ENCODE data around the gene HIBCH.
A peak's percentile ranks its signal among the peaks of the same experiment; 100 is the strongest.
"Not testable (repeated sequence)": the region's sequence is repeated elsewhere in the genome, so short reads cannot be mapped to it uniquely, and the experiment has no call there.

Gene HIBCH

DNA sequence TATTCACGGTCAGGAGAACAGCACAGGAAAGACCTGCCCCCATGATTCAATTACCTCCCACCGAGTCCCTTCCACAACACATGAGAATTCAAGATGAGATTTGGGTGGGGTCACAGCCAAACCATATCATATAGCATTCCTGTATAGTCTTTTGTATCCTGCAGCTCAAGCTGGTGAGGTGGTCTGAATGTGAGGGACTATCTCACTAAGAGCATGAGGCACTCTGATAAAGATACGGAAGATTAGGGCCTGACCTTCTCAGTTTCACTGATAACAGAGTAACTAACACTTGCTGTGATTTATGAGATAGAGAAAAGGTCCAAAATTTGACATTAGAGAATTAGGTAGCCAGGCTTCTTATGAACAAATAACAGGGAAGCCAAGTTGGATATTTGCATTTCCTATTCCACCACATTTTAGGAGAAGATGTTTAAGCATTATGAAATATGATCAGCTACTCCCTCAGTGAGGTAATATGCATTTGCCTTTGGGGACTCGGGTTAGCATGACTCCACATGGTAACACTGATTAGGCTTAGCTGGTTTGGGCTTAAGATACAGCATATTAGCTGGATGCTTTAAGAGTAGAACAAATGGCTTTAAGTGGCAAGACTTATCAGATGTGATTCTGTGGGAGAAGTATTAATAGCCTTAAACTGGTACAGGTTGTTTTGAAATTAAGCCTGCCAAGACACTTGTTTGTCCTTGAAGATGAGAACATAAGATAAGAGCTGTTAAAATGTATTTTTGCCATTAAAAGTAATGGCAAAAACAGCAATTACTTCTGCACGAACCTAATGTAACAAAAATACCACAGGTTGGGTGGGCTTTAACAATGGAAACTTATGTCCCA is 150.2 kb downstream of the HIBCH start:
- Histone ChIP-seq H3K27ac (ENCODE audit: low read depth in 2 of 2, low read length in 2 of 2) (no peak overlapping the region), H3K27me3 (ENCODE audit: control insufficient read depth in 2 of 2, insufficient read depth in 2 of 2, low read length in 2 of 2) (no peaks in the 10 kb centered on the region)

DNA sequence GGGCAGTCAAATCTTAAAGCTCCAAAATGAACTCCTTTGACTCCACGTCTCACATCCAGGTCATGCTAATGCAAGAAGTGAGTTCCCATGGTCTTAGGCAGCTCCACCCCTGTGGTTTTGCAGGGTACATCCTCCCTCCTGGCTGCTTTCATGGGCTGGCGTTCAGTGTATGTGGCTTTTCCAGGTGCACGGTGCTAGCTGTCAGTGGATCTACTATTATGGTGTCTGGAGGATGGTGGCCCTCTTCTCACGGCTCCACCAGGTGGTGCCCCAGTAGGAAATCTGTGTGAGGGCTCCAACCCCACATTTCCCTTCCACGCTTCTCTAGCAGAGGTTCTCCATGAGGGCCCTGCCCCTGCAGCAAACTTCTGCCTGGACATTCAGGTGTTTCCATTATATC is 151.9 kb downstream of the HIBCH start:
- no peak overlapping the region for H3K27ac ChIP-seq (ENCODE audit: low read depth in 2 of 2, low read length in 2 of 2)
- H3K36me3 ChIP-seq (ENCODE audit: control insufficient read depth in 2 of 2, insufficient read depth in 2 of 2, low read length in 2 of 2): no peaks in the 10 kb centered on the region
- peaks cover 4 to 12% of the 10 kb centered on the region in 2 donors for H3K4me1 ChIP-seq (ENCODE audit: control insufficient read depth in 2 of 2, insufficient read depth in 2 of 2, low read length in 2 of 2)
- no peak overlapping the region for H3K4me3 ChIP-seq (ENCODE audit: low read length in 2 of 2)
- no peak overlapping the region for H3K9ac ChIP-seq (ENCODE audit: low read depth in 1 of 2, low read length in 2 of 2)
- no peaks in the 10 kb centered on the region for H3K9me3 ChIP-seq (ENCODE audit: control insufficient read depth in 2 of 2, low read length in 2 of 2)
- H3K27me3 ChIP-seq (ENCODE audit: control insufficient read depth in 2 of 2, insufficient read depth in 2 of 2, low read length in 2 of 2): no peaks in the 10 kb centered on the region

More for the DNA sequence above, 150.2 kb downstream of the HIBCH start:
- Histone ChIP-seq H3K4me1 (ENCODE audit: control insufficient read depth in 2 of 2, insufficient read depth in 2 of 2, low read length in 2 of 2) (peaks cover 4 to 12% of the 10 kb centered on the region in 2 donors), H3K9me3 (ENCODE audit: control insufficient read depth in 2 of 2, low read length in 2 of 2) (no peaks in the 10 kb centered on the region), H3K4me3 (ENCODE audit: low read length in 2 of 2) (no peak overlapping the region), H3K36me3 (ENCODE audit: control insufficient read depth in 2 of 2, insufficient read depth in 2 of 2, low read length in 2 of 2) (no peaks in the 10 kb centered on the region), H3K9ac (ENCODE audit: low read depth in 1 of 2, low read length in 2 of 2) (no peak overlapping the region)

DNA sequence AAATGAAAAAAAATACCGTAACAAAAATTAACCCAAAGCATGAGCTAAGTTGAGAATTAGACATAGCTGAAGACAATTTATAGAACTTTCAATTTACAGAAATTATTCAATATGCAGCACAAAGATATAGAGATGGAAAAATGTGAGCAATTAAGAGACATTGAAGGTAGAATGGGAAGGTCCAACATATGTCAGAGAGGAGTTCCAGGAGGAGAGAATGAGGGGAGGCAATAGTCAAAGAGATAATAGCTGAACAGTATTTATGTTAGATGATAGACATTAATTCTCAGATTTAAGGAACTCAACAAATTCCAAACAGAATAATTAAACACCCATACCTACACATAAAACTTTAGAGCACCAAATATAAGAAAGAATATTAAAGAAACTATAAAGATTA is 154.1 kb downstream of the HIBCH start:
- H3K9me3 ChIP-seq (ENCODE audit: control insufficient read depth in 2 of 2, low read length in 2 of 2): no peaks in the 10 kb centered on the region
- H3K36me3 ChIP-seq (ENCODE audit: control insufficient read depth in 2 of 2, insufficient read depth in 2 of 2, low read length in 2 of 2): no peaks in the 10 kb centered on the region
- peaks cover 0 to 5% of the 10 kb centered on the region in 2 donors for H3K4me1 ChIP-seq (ENCODE audit: control insufficient read depth in 2 of 2, insufficient read depth in 2 of 2, low read length in 2 of 2)
- H3K9ac ChIP-seq (ENCODE audit: low read depth in 1 of 2, low read length in 2 of 2): no peak overlapping the region
- H3K27me3 ChIP-seq (ENCODE audit: control insufficient read depth in 2 of 2, insufficient read depth in 2 of 2, low read length in 2 of 2): no peaks in the 10 kb centered on the region
- H3K27ac ChIP-seq (ENCODE audit: low read depth in 2 of 2, low read length in 2 of 2): no peak overlapping the region
- no peak overlapping the region for H3K4me3 ChIP-seq (ENCODE audit: low read length in 2 of 2)

DNA sequence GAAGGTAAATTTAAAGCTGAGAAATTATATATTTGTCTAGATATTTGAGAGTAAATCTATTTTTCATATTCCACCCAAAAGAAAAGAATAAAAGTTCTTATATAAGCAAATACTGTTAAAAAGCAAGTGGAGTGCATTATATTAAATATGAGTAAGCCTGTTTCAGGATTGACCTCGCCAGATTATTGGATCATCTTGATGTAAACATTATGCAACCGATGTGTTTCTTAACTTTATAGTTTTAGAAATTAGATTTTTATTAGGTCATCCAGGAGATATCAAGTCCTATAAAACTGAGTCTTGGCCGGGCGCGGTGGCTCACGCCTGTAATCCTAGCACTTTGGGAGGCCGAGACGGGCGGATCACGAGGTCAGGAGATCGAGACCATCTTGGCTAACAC is 156.8 kb downstream of the HIBCH start:
- Histone ChIP-seq H3K27ac (ENCODE audit: low read depth in 2 of 2, low read length in 2 of 2) (no peak overlapping the region), H3K4me3 (ENCODE audit: low read length in 2 of 2) (no peak overlapping the region), H3K9ac (ENCODE audit: low read depth in 1 of 2, low read length in 2 of 2) (no peak overlapping the region), H3K36me3 (ENCODE audit: control insufficient read depth in 2 of 2, insufficient read depth in 2 of 2, low read length in 2 of 2) (no peaks in the 10 kb centered on the region), H3K9me3 (ENCODE audit: control insufficient read depth in 2 of 2, low read length in 2 of 2) (no peaks in the 10 kb centered on the region), H3K4me1 (ENCODE audit: control insufficient read depth in 2 of 2, insufficient read depth in 2 of 2, low read length in 2 of 2) (peaks cover 5 to 16% of the 10 kb centered on the region in 2 donors), H3K27me3 (ENCODE audit: control insufficient read depth in 2 of 2, insufficient read depth in 2 of 2, low read length in 2 of 2) (no peaks in the 10 kb centered on the region)

DNA sequence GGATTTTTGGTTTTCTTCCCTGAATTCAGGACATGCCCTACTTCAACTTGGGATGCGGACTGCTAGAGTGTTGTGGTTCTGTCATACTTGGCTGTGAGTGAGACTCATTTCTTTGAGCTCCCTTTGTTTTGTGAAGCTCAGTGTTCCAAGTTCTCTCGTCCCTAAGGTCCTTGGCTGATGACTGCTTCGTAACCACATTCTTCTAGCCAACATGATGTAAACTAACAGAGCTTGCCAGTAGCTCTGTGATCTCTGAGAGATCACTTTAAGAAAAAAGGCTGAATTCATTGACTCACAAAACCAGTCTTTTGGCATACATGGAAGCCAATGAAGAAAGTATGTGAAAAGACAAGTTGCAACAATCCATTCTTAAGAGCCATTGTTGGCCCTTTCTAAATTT is 160.2 kb downstream of the HIBCH start:
- no peaks in the 10 kb centered on the region for H3K36me3 ChIP-seq (ENCODE audit: control insufficient read depth in 2 of 2, insufficient read depth in 2 of 2, low read length in 2 of 2)
- H3K27ac ChIP-seq (ENCODE audit: low read depth in 2 of 2, low read length in 2 of 2): peak overlapping the region; percentile 60 to 64

DNA sequence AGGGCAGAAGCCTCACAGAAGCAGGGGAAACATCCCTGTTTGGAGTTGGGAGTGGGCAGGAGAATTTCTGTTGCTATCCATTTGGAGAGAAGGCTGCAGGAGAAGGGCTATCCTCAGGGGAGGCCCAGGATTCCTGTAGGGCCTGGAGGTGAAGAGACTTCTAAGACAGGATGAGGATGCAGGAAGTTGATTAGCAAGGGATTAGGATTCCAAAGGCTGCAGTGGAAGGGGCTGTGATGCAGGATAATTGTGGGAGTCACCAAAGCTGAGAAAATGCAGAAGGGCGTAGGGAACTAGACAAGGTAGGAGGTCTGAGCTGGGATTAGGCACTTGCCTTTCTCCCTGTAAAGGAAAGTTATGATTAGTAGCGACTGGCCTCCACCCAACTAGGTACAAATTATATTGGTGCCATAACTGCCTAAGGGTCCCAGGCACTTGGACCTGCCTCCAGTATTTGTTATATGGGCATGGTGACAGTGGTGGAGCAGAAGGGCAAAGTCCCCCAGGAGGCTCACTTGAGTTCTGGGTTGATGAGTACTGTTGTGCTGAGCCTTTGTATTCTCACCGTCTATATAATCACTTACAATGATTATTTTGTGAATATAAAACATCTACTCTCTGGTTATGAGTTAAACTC is 160.7 kb downstream of the HIBCH start:
- no peaks in the 10 kb centered on the region for H3K9me3 ChIP-seq (ENCODE audit: control insufficient read depth in 2 of 2, low read length in 2 of 2)
- H3K27ac ChIP-seq (ENCODE audit: low read depth in 2 of 2, low read length in 2 of 2): peak overlapping the region; percentile 53 to 64
- no peaks in the 10 kb centered on the region for H3K36me3 ChIP-seq (ENCODE audit: control insufficient read depth in 2 of 2, insufficient read depth in 2 of 2, low read length in 2 of 2)
- H3K27me3 ChIP-seq (ENCODE audit: control insufficient read depth in 2 of 2, insufficient read depth in 2 of 2, low read length in 2 of 2): no peaks in the 10 kb centered on the region
- H3K4me3 ChIP-seq (ENCODE audit: low read length in 2 of 2): no peak overlapping the region
- H3K4me1 ChIP-seq (ENCODE audit: control insufficient read depth in 2 of 2, insufficient read depth in 2 of 2, low read length in 2 of 2): peaks cover 5 to 16% of the 10 kb centered on the region in 2 donors
- H3K9ac ChIP-seq (ENCODE audit: low read depth in 1 of 2, low read length in 2 of 2): no peak overlapping the region

More for the DNA sequence above, 160.2 kb downstream of the HIBCH start:
- Histone ChIP-seq H3K9ac (ENCODE audit: low read depth in 1 of 2, low read length in 2 of 2) (no peak overlapping the region), H3K9me3 (ENCODE audit: control insufficient read depth in 2 of 2, low read length in 2 of 2) (no peaks in the 10 kb centered on the region), H3K4me3 (ENCODE audit: low read length in 2 of 2) (no peak overlapping the region), H3K4me1 (ENCODE audit: control insufficient read depth in 2 of 2, insufficient read depth in 2 of 2, low read length in 2 of 2) (peaks cover 5 to 16% of the 10 kb centered on the region in 2 donors), H3K27me3 (ENCODE audit: control insufficient read depth in 2 of 2, insufficient read depth in 2 of 2, low read length in 2 of 2) (no peaks in the 10 kb centered on the region)

DNA sequence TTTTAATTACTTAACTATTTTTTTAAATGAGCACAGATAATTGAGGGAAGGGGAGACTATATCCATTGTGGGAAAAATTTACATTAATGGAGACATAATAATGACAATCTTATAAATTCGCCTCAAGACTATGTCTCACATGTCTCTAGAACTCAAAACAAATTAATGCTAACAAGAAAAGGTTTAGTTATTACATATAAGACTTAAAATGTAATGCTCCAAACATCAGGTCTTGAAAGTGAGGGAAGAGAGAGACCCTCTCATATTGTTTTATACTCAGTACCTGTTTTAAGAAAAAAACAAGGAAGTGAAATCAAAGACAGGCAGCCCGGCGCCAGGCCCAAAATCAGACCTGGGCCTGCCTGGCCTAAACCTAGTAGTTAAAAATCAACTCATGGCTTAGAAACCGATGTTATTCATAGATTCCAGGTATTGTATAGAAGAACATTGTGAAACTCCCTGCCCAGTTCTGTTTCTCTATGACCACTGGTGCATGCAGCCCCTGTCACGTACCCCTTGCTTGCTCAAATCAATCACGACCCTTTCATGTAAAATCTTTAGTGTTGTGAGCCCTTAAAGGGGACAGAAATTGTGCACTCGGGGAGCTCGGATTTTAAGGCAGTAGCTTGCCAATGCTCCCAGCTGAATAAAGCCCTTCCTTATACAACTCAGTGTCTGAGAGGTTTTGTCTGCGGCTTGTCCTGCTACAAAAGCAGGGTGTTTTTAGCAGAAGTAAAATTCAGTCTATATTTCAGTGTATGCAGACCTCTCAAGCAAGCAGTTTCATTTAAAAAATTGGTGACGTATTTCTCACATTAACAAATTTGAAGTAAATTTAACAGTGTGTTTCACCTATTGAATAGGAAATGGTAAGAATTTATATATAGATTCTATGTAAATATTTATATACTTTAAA is 161.8 kb downstream of the HIBCH start:
- H3K9ac ChIP-seq (ENCODE audit: low read depth in 1 of 2, low read length in 2 of 2); H3K9me3 ChIP-seq (ENCODE audit: control insufficient read depth in 2 of 2, low read length in 2 of 2); H3K4me3 ChIP-seq (ENCODE audit: low read length in 2 of 2); H3K27ac ChIP-seq (ENCODE audit: low read depth in 2 of 2, low read length in 2 of 2); H3K36me3 ChIP-seq (ENCODE audit: control insufficient read depth in 2 of 2, insufficient read depth in 2 of 2, low read length in 2 of 2); H3K27me3 ChIP-seq (ENCODE audit: control insufficient read depth in 2 of 2, insufficient read depth in 2 of 2, low read length in 2 of 2): not testable (repeated sequence)
- H3K4me1 ChIP-seq (ENCODE audit: control insufficient read depth in 2 of 2, insufficient read depth in 2 of 2, low read length in 2 of 2): peaks cover 5 to 16% of the 10 kb centered on the region in 2 donors

DNA sequence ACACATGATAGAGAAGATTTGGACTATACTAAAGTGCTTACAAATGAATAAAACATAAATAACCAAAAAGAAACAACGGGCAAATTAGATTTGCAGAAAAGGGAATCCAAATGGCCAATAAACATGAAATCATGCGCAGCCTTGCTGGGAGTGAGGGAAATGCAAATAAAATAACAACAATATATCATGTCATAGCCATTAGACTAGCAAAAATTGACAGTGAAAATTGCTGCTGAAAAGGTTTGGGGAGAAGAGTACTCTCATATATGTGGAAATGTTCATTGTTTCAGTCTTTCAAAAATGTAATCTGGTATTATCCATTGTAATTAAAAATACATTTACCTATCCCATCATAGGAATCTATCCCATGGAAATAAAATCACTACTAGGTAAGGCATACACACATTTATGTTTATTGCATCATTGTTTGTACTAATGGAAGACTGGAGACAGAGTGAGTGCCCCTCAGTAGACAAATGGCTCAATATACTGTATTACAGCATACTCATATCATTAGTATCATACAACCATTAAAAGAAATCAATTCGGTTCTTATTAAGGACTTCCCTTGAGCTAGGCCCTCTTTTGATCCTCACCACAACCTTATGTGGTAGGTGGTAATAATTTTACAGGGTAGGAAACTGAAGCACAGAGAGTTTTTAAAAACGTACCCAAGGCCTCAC is 163.0 kb downstream of the HIBCH start:
- Histone ChIP-seq H3K27me3 (ENCODE audit: control insufficient read depth in 2 of 2, insufficient read depth in 2 of 2, low read length in 2 of 2) (no peaks in the 10 kb centered on the region), H3K36me3 (ENCODE audit: control insufficient read depth in 2 of 2, insufficient read depth in 2 of 2, low read length in 2 of 2) (no peaks in the 10 kb centered on the region), H3K27ac (ENCODE audit: low read depth in 2 of 2, low read length in 2 of 2) (no peak overlapping the region), H3K4me1 (ENCODE audit: control insufficient read depth in 2 of 2, insufficient read depth in 2 of 2, low read length in 2 of 2) (peaks cover 5 to 16% of the 10 kb centered on the region in 2 donors), H3K4me3 (ENCODE audit: low read length in 2 of 2) (no peak overlapping the region), H3K9ac (ENCODE audit: low read depth in 1 of 2, low read length in 2 of 2) (no peak overlapping the region), H3K9me3 (ENCODE audit: control insufficient read depth in 2 of 2, low read length in 2 of 2) (no peaks in the 10 kb centered on the region)
